H7 (cell line): ENCODE results near the gene FYCO1. TPM values are rescaled to one million over a fixed set of nuclear protein-coding genes. Genes with fewer than 3 reads are reported as not detected.
A peak's percentile ranks its signal among the peaks of the same experiment; 100 is the strongest.
"Not testable (repeated sequence)": the region's sequence is repeated elsewhere in the genome, so short reads cannot be mapped to it uniquely, and the experiment has no call there.

ENCODE experiments used
- DNase-seq: peaks from one replicate; pipeline ENCODE4 v3.0.0; 2012
- H3K27me3 ChIP-seq: 2 replicates; pipeline ENCODE4 v1.6.0; 2011; ENCODE audit warnings: mild to moderate bottlenecking, low read length; ENCODE audit not compliant: control insufficient read depth, insufficient read depth
- H3K36me3 ChIP-seq: replicated peaks from 2 replicates; pipeline ENCODE4 v1.5.1; 2011; ENCODE audit warnings: low read length; ENCODE audit not compliant: control insufficient read depth, insufficient read depth
- H3K4me3 ChIP-seq: 2 replicates; pipeline ENCODE4 v1.5.1; 2011; ENCODE audit warnings: low read depth, mild to moderate bottlenecking, control low read depth, low read length, moderate library complexity; ENCODE audit not compliant: insufficient read depth
- total RNA-seq: library from RNA; depleted of rRNA; stranded (reverse); fragments of >200 nt; shearing (Covaris generic); gene quantifications from 2 replicates; pipeline ENCODE4 v1.2.3, GENCODE V29; 2014; rRNA removed

The FYCO1 gene
- total RNA-seq: 4.9 and 7.5 TPM in 2 replicates

DNA sequence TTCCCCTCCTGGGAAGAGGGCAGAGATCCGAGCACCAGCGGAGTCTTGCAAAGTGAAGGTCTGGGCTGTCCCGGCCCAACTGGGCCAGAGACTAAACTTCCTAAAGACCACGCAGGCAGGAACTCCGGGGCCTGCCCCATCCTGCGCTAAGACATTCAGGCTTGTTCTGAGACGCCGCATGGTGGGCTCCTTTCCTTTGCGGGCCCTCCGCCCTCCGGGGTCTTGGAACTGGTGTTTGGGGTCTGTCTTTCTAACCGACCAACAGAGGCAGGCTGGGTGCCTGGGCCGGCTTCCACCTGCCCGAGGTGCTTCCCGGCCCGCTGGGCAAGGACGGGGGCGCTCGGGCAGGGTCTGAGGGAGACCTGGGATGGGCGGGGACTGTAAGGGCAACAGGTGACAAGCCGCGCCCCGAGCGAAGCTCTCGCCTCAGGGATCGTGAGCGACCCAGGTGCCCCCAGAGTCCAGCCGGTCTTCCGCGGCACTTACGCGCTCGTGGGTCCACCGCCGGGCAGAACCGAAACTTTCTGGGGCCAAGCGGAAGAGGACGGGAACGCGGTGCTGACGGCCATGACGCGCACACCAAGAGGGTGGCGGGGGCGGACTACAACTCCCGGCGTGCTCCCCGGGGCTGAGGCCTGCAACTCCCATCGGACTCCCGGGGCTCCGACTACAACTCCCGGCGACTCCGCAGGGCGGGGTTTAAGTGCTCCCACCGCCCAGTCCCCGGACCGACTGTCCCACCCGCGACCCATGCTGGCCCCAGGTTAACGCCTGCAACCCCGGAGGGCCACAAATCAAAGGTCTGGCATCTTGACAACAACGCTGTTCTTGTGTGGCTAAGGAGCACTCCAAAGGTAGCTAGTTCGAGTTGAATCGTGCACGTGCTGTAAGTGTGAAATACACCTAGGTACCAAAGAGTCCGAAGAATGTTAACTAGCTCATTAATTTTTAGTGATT is at the start of gene FYCO1:
Gene FYCO1, minus strand, starts transcription at position 589 of the 957 bp plus-strand sequence. CDS start 10,914 bp downstream, outside the sequence.
- Histone ChIP-seq H3K4me3 (peak within 1 kb of the TSS; percentile 93), H3K27me3 (peaks cover 2% of the 10 kb centered on the region; the same call in 1 of the 2 replicates), H3K36me3 (no peaks in the 10 kb centered on the region)
- peak; percentile 96 for DNase-seq

DNA sequence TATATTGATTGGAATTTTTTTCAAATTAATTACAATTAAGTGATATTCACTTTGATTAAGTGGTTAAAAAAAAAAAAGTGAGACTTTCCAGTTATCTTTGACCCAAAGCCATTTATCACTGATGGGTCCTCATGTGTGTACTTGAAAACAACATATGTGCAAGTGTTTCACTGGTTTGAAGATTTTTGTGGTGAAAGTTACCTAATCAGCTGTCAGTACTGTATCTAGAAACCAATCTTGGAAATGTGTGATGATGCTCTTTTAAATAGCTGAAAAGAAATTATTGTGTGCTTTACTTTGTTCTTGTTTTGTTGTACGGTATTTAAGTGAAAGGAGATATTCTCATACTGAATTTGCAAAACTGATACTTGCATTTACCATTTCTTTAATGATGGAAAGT is 43.3 kb upstream of the FYCO1 start:
- H3K36me3 ChIP-seq: no peaks in the 10 kb centered on the region
- no peak for DNase-seq
- no peaks in the 10 kb centered on the region for H3K27me3 ChIP-seq
- no peak overlapping the region for H3K4me3 ChIP-seq

DNA sequence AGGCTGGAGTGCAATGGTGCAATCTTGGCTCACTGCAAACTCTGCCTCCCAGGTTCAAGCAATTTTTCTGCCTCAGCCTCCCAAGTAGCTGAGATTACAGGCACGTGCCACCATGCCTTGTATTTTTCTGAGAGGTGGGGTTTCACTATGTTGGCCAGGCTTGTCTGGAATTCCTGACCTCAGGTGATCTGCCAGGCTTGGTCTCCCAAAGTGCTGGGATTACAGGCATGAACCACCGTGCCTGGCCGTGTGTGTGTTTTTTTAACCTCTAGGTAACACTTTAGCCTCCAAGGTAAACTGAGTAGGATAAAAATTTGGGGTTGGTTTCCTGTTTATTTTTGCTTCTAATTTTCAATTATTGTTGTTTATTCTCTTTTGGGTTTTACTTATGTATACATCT is 42.4 kb upstream of the FYCO1 start:
- not testable (repeated sequence) for DNase-seq, H3K27me3 ChIP-seq, H3K4me3 ChIP-seq, H3K36me3 ChIP-seq

DNA sequence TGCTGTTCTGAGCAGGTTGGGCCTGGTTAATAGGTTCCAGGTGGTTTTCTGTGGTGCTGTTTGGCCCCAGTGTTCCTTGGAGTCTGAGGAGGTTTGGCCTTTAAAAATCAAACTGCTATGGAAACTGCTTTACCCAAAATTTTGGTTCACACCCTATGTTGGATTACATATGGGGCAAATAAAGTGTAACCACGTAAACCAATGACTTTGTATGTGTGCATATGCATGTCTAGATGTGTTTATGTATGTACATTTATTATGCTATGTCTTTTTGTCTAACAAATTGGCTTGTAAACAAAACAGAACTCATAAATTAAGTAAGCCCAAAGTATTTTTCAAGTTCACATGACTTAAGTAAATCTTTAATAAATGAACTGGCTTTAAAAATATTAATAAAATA is 40.6 kb upstream of the FYCO1 start:
- H3K36me3 ChIP-seq: no peaks in the 10 kb centered on the region
- DNase-seq: no peak

DNA sequence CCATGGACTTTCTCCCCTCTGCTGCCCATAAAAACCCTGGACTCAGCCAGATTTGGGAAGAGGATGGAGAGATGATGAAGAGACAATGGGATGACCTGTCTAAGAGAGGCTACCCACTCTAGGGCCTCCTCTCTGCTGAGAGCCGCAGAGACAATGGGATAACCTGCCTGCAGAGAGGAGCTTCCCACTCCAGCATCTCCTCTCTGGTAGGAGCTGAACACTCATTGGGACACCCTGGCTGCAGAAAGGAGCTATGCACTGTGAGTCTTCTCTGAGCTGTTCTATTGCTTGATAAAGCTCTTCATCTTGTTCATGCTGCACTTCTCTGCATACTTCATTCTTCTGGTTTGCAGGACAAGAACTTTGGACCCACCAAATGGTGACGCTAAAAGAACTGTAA is 36.1 kb upstream of the FYCO1 start:
- no peaks in the 10 kb centered on the region for H3K27me3 ChIP-seq
- no peak overlapping the region for H3K4me3 ChIP-seq
- no peaks in the 10 kb centered on the region for H3K36me3 ChIP-seq
- DNase-seq: no peak

More for the DNA sequence above, 40.6 kb upstream of the FYCO1 start:
- H3K27me3 ChIP-seq: no peaks in the 10 kb centered on the region
- no peak overlapping the region for H3K4me3 ChIP-seq

DNA sequence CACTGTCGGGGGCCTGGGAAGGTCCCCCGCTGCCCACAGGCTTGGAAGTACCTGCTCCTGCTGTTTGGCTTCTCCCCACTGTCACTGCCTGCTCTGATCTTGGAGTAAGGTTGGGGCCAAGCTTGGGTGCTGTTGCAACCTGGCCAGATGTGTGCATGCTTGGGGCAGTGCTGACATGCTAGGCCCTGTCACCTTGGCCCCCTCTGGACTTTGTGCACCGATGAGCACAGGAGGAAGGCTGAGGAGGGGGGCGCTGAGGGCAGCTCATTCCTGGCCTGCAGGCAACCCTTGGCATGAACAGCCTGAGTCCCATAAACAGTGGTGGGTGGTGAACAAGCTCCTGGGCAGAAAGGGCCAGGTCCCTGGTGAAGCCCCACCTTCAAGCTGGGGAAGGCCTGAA is 35.6 kb upstream of the FYCO1 start:
- Histone ChIP-seq H3K27me3 (no peaks in the 10 kb centered on the region), H3K36me3 (no peaks in the 10 kb centered on the region), H3K4me3 (no peak overlapping the region)
- no peak for DNase-seq

DNA sequence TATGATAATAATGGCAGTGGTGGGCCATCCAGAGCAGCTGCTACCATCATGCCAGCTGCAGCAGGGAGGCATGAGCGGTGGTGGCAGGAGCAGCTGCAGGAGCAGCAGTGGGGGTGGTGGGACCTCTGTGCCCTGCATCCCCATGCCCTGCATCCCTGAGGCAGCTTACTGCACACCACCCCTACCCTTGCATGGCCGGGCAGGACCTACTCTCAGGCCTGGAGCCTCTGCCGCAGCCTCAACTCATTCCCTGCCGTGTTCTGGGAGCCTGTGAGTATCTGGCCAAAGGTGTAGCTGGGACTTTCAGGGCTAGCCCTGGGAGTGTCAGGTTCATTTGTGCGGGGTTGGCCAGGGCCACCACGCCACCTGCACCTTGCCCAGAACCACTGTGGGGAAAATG is 35.0 kb upstream of the FYCO1 start:
- H3K36me3 ChIP-seq: no peaks in the 10 kb centered on the region
- no peak for DNase-seq
- no peaks in the 10 kb centered on the region for H3K27me3 ChIP-seq
- no peak overlapping the region for H3K4me3 ChIP-seq

DNA sequence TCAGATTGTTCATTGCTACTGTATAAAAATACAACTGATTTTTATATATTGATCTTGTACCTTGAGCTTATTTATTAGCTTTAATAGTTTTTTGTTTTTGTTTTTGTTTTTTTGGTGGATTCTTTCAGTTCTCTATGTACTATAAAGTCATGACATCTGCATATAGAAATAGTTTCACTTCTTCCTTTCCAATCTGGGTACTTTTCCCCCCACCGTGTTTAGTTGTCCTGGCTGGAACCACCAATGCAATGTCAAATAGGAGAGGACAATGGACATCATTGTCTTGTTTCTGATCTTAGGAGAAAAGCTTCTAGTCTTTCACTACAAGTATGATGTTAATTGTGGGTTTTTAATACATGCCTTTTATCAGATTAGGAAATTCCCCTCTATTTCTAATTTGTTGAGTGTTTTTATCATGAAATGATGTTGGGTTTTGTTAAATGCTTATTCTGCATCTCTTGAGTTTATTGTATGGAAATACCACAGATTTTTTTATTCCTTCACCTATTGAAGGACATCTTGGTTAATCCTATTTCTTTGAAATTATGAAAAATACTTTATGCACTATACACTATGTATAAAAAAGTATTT is 34.4 kb upstream of the FYCO1 start:
- Histone ChIP-seq H3K36me3 (no peaks in the 10 kb centered on the region), H3K4me3 (no peak overlapping the region), H3K27me3 (no peaks in the 10 kb centered on the region)
- DNase-seq: no peak

DNA sequence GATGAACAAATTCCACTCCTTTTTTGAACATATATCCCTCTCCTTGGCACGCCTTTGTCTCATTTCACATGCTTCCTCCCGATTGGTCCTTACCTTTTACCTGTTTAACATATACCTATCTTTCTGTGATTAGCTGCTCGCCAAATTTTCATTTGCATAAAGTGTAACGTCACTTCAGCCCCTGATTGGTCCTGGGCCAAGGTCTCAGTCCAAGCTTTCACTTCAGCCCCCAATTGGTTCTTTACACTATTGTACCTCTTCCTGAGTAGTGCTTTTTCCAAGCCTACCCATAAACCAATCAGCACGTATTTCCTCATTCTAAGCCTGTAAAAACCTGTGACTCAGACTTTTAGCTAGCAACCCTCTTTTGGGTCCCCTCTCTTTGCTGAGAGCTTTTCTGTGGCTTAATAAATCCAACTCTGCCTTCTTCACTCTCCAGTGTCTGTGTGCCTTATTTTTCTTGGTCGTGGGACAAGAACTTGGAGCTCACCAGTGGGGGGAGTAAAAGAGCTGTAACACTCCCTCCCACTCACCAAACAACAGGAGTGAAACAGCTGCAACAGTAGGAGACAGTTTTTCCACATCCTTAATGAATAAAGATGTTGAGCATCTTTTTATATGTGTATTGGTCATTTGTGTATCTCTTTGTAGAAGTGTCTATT is 32.2 kb upstream of the FYCO1 start:
- Histone ChIP-seq H3K36me3 (no peaks in the 10 kb centered on the region), H3K27me3 (no peaks in the 10 kb centered on the region), H3K4me3 (no peak overlapping the region)
- DNase-seq: no peak

DNA sequence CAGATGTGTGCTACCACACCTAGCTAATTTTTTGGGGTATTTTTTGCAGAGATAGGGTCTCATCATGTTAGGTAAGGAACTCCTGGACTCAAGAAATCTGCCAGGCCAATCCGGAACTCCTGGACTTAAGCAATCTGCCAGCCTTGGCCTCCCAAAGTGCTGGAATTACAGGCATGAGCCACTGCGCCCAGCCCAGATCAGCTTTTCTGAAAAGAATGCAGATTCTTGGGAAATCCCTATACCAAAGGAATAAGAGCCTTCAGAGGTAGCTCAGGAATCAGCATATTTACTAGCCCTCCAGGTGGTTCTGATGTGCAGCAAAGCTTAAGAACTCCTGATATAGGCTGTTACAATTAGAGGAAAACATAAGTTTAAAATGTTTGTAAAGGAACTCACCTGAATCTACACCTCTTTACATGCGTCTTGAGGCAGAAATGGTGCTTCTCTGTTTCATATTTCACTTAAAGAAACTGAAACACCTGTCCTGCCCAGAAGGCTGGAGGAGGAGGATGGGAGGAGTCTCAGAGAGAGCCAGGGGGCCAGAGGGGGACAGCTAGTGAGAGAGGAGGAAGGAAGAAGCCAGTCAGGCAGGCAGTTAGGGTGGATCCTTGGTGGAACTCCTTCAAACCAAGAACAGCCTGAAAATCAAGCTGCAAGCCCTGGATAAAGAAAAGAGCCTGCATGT is 31.5 kb upstream of the FYCO1 start, which contains the start of gene XCR1:
Gene XCR1, minus strand, starts transcription at position 463 of the 685 bp plus-strand sequence. CDS start 5,536 bp downstream, outside the sequence.
- DNase-seq: no peak
- Histone ChIP-seq H3K36me3 (no peaks in the 10 kb centered on the region), H3K27me3 (no peaks in the 10 kb centered on the region), H3K4me3 (no peak within 1 kb of the TSS)

DNA sequence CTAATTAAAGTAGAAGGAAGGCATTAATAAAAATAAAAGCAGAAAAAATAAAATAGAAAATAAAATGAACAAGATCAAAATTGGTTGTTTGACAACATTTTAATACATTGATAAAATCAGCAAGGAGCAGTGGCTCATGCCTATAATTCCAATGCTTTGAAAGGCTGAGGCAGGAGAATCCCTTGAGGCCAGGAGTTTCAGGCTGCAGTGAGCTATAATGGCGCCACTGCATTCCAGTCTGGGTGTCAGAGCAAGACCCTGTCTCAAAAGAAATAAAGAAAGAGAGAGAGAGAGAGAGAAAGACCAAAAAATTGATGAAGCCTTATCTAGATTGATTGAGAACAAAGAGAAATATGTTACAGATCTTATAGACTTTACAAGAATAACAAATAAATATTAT is 29.5 kb upstream of the FYCO1 start:
- no peaks in the 10 kb centered on the region for H3K36me3 ChIP-seq
- H3K4me3 ChIP-seq: no peak overlapping the region
- no peak for DNase-seq
- no peaks in the 10 kb centered on the region for H3K27me3 ChIP-seq

DNA sequence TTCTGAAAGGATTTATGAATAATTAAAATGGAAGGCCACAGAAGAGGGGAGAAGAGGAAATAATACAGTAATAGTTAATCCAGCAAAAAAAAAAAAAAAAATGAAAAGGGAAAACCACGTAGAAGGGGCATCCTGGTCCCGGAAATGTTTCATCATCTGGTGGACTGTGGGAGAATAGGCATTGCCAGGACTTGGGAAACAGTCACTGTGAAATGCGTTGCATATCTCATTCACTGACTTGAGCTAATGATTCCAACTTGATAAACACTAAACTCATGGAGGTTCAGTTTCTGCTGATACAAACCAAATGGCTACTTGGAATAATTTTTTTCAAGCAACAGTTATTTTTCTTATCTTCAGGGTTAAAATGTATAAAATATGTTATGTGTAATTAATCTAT is 28.5 kb upstream of the FYCO1 start:
- no peaks in the 10 kb centered on the region for H3K27me3 ChIP-seq
- H3K36me3 ChIP-seq: no peaks in the 10 kb centered on the region
- no peak overlapping the region for H3K4me3 ChIP-seq
- DNase-seq: no peak

DNA sequence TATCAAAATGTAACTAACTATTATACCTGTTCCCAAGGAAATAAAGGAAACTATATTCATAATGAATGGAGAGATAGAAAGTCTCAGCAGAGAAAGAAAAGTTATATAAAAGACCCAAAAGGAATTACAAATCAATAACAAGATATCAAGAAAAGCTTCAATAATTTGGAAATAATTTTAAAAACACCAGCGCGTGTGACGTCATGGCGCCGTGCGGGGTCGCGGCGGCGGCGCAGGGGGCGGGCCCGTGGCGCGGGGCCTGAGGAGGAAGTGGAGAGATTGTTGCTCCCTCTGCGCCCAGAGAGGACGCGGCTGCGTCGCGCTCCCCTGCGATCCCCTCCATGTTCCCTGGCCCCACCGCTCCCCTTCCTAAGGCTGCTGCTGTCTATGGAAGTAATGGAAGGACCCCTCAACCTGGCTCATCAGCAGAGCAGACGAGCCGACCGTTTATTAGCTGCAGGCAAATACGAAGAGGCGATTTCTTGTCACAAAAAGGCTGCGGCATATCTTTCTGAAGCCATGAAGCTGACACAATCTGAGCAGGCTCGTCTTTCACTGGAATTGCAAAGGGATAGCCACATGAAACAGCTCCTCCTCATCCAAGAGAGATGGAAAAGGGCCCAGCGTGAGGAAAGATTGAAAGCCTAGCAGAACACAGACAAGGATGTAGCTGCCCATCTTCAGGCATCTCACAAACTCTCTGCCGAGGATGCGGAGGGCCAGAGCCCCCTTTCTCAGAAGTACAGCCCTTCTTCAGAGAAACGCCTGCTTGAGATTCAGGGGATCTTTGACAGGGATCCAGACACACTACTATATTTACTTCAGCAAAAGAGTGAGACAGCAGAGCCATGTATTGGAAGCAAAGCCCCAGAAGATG is 27.5 kb upstream of the FYCO1 start:
- no peaks in the 10 kb centered on the region for H3K36me3 ChIP-seq
- H3K27me3 ChIP-seq: no peaks in the 10 kb centered on the region
- peak; percentile 45 for DNase-seq
- no peak overlapping the region for H3K4me3 ChIP-seq
